CD14-positive monocyte (primary cell): ENCODE measurements around the gene ANKRD9. TPM values are rescaled to one million over a fixed set of nuclear protein-coding genes. Genes with fewer than 3 reads are reported as not detected.
A peak's percentile ranks its signal among the peaks of the same experiment; 100 is the strongest.

ENCODE experiments used
- DNase-seq, 3 donors: peaks; one replicate each; pipeline ENCODE4 v3.0.0-alpha.2; 2011 to 2022
- H2AFZ ChIP-seq: 2 replicates; pipeline ENCODE4 v1.6.0; 2012; ENCODE audit warnings: mild to moderate bottlenecking, low read depth, low read length, inconsistent platforms; ENCODE audit not compliant: insufficient read depth, poor library complexity, severe bottlenecking
- H3K27ac ChIP-seq, 2 donors: 1 replicate in 1 of 2; 2 replicates in 1 of 2; pipeline ENCODE4 v1.5.1; 2012 to 2013; ENCODE audit warnings: low read length in 2 of 2, control low read depth in 1 of 2, inconsistent platforms in 1 of 2, low read depth in 1 of 2, mild to moderate bottlenecking in 1 of 2
- H3K27me3 ChIP-seq, 2 donors: one replicate each; pipeline versions ENCODE4 v1.6.0 to v1.6.1; 2011 to 2013; ENCODE audit warnings: low read length in 2 of 2; ENCODE audit not compliant: control insufficient read depth in 2 of 2, insufficient read depth in 2 of 2
- H3K36me3 ChIP-seq, 2 donors: replicated peaks in 1 of 2; 1 replicate in 1 of 2; 2 replicates in 1 of 2; pipeline versions ENCODE4 v1.5.1 to v1.6.1; 2012 to 2013; ENCODE audit warnings: low read length in 2 of 2, control low read depth in 1 of 2, inconsistent platforms in 1 of 2, mild to moderate bottlenecking in 1 of 2; ENCODE audit not compliant: insufficient read depth in 2 of 2, control insufficient read depth in 1 of 2
- H3K4me1 ChIP-seq, 2 donors: 1 replicate in 1 of 2; 2 replicates in 1 of 2; pipeline versions ENCODE4 v1.5.1 to v1.6.1; 2012 to 2013; ENCODE audit warnings: low read length in 2 of 2, control low read depth in 1 of 2, inconsistent platforms in 1 of 2, mild to moderate bottlenecking in 1 of 2, moderate library complexity in 1 of 2; ENCODE audit not compliant: insufficient read depth in 2 of 2, control insufficient read depth in 1 of 2
- H3K4me2 ChIP-seq: replicated peaks from 2 replicates; pipeline ENCODE3; 2012; ENCODE audit warnings: low read length, moderate library complexity, mild to moderate bottlenecking; ENCODE audit not compliant: poor library complexity, severe bottlenecking; ENCODE audit errors: extremely low read depth
- H3K4me3 ChIP-seq, 3 experiments: fragments of 200-600 bp in 1 of 3; sonication (generic) in 1 of 3; replicated peaks in 1 of 3; 1 replicate in 2 of 3; 2 replicates in 1 of 3; pipeline ENCODE4 v1.5.1; 2011 to 2013; ENCODE audit warnings: low read length in 3 of 3, mild to moderate bottlenecking in 3 of 3, control low read depth in 2 of 3, low read depth in 2 of 3, inconsistent platforms in 1 of 3, moderate library complexity in 1 of 3
- H3K79me2 ChIP-seq: 2 replicates; pipeline ENCODE4 v1.6.0; 2012; ENCODE audit warnings: mild to moderate bottlenecking, control low read depth, inconsistent platforms, low read length, moderate library complexity; ENCODE audit not compliant: insufficient read depth
- H3K9ac ChIP-seq: 2 replicates; pipeline ENCODE4 v1.6.0; 2017; ENCODE audit warnings: low read length, mild to moderate bottlenecking; ENCODE audit not compliant: insufficient read depth, poor library complexity, severe bottlenecking
- H3K9me3 ChIP-seq, 2 donors: replicated peaks in 1 of 2; 1 replicate in 1 of 2; 2 replicates in 1 of 2; pipeline versions ENCODE4 v1.5.1 to v1.6.1; 2012 to 2013; ENCODE audit warnings: low read length in 2 of 2, control low read depth in 1 of 2; ENCODE audit not compliant: control insufficient read depth in 1 of 2, insufficient read depth in 1 of 2
- H4K20me1 ChIP-seq: 2 replicates; pipeline ENCODE4 v1.6.0; 2012; ENCODE audit warnings: mild to moderate bottlenecking, low read length, control low read depth, moderate library complexity; ENCODE audit not compliant: insufficient read depth
- H3K27ac Mint-ChIP-seq, 7 donors: one replicate each; pipeline ENCODE4 v1.8.0; 2020; ENCODE audit warnings: mild to moderate bottlenecking in 7 of 7, mixed read lengths in 7 of 7, moderate library complexity in 6 of 7, inconsistent platforms in 2 of 7
- H3K27me3 Mint-ChIP-seq, 3 donors: one replicate each; pipeline ENCODE4 v1.8.0; 2021 to 2022; ENCODE audit warnings: low read depth in 3 of 3, mild to moderate bottlenecking in 3 of 3, mixed read lengths in 3 of 3, moderate library complexity in 3 of 3, inconsistent platforms in 1 of 3
- H3K36me3 Mint-ChIP-seq, 2 donors: one replicate each; pipeline ENCODE4 v1.8.0; 2020; ENCODE audit warnings: mixed read lengths in 2 of 2, inconsistent platforms in 1 of 2, mild to moderate bottlenecking in 1 of 2
- H3K4me1 Mint-ChIP-seq: one replicate; pipeline ENCODE4 v1.8.0; 2020; ENCODE audit warnings: mild to moderate bottlenecking, mixed read lengths
- H3K4me3 Mint-ChIP-seq, 2 donors: one replicate each; pipeline ENCODE4 v1.8.0; 2020; ENCODE audit warnings: mild to moderate bottlenecking in 2 of 2, mixed read lengths in 2 of 2, moderate library complexity in 1 of 2
- H3K9me3 Mint-ChIP-seq, 7 donors: one replicate each; pipeline ENCODE4 v1.8.0; 2020 to 2022; ENCODE audit warnings: mixed read lengths in 7 of 7, mild to moderate bottlenecking in 6 of 7, moderate library complexity in 6 of 7, inconsistent platforms in 2 of 7
- CTCF ChIP-seq: fragments of 200-600 bp; IDR thresholded peaks from one replicate; pipeline ENCODE4 v1.8.0; 2022; ENCODE audit warnings: antibody characterized with exemption, mild to moderate bottlenecking
- whole genome bisulfite sequencing: methylation state at CpG from one replicate; pipeline ENCODE4 v1.1.5; 2013; ENCODE audit warnings: missing lambda C conversion rate; ENCODE audit not compliant: insufficient coverage; 5-methylcytosine and 5-hydroxymethylcytosine counted together
- intact Hi-C, 2 donors: fragments of 100-400 bp; cut with micrococcal nuclease; formaldehyde crosslinking; loops; one replicate each; pipeline versions ENCODE4 v1.15.0 to v1.15.1; 2023
- polyA plus RNA-seq, 3 donors: library from polyadenylated mRNA; depleted of rRNA in 1 of 3; unstranded in 2 of 3; stranded (reverse) in 1 of 3; fragments of 300-500 nt in 2 of 3; fragments of >200 nt in 1 of 3; fragmentation: Illumina TruSeq in 2 of 3; gene quantifications; 1 replicate in 2 of 3; 2 replicates in 1 of 3; pipeline ENCODE4 v1.2.3, GENCODE V29; 2012 to 2021

The ANKRD9 gene
- polyA plus RNA-seq, 3 donors = 0.43 to 10.8 (median 0.83) TPM

GRCh38 chr14:102496958-102497744 is 12.4 kb downstream of the ANKRD9 start:
- H3K4me2 ChIP-seq = no peak overlapping the region
- peaks cover 15 to 18% of the 10 kb centered on the region in 2 donors for H3K4me1 ChIP-seq
- H3K79me2 ChIP-seq = no peaks in the 10 kb centered on the region
- Mint-ChIP-seq H3K27ac (peak overlapping the region in 3 of 7 donors; percentile 53 to 89 (median 81)), H3K4me1 (peaks cover 15% of the 10 kb centered on the region), H3K27me3 (peaks cover 0 to 2% (median 0%) of the 10 kb centered on the region in 3 donors), H3K36me3 (peaks cover 39 to 68% of the 10 kb centered on the region in 2 donors), H3K4me3 (no peak overlapping the region), H3K9me3 (no peaks in the 10 kb centered on the region)
- H3K9me3 ChIP-seq = no peaks in the 10 kb centered on the region
- no peak for TF ChIP-seq CTCF
- DNase-seq = no peak
- no peaks in the 10 kb centered on the region for H3K27me3 ChIP-seq
- H3K36me3 ChIP-seq = peaks cover 32 to 36% of the 10 kb centered on the region in 2 donors
- WGBS = 98% methylated on average over 37 of the region's 42 CpGs
- H3K27ac ChIP-seq = no peak overlapping the region
- H4K20me1 ChIP-seq = no peaks in the 10 kb centered on the region
- H3K9ac ChIP-seq = no peak overlapping the region
- intact Hi-C loops = no loop called here
- no peak overlapping the region for H3K4me3 ChIP-seq
- H2AFZ ChIP-seq = no peak overlapping the region

GRCh38 chr14:102496331-102496691 is 13.3 kb downstream of the ANKRD9 start:
- Histone ChIP-seq H3K36me3 (peaks cover 32 to 36% of the 10 kb centered on the region in 2 donors), H3K4me3 (no peak overlapping the region), H3K27ac (no peak overlapping the region), H3K4me2 (no peak overlapping the region), H4K20me1 (no peaks in the 10 kb centered on the region), H3K27me3 (no peaks in the 10 kb centered on the region), H3K4me1 (peaks cover 15 to 18% of the 10 kb centered on the region in 2 donors), H3K9me3 (no peaks in the 10 kb centered on the region), H3K79me2 (no peaks in the 10 kb centered on the region), H2AFZ (no peak overlapping the region), H3K9ac (no peak overlapping the region)
- DNase-seq = no peak
- H3K27me3 Mint-ChIP-seq = peaks cover 0 to 1% (median 0%) of the 10 kb centered on the region in 3 donors
- 100% methylated on average over 11 of the region's 11 CpGs for WGBS
- H3K36me3 Mint-ChIP-seq = peaks cover 42 to 68% of the 10 kb centered on the region in 2 donors
- TF ChIP-seq CTCF = no peak
- H3K9me3 Mint-ChIP-seq = no peaks in the 10 kb centered on the region
- H3K27ac Mint-ChIP-seq = peak overlapping the region in 3 of 7 donors; percentile 53 to 81 (median 61)
- H3K4me1 Mint-ChIP-seq = peaks cover 15% of the 10 kb centered on the region
- intact Hi-C loops = no loop called here
- H3K4me3 Mint-ChIP-seq = no peak overlapping the region
